ENCODE results near the gene CBLB.

The CBLB gene

GRCh38 chr3:105661461-105661860, 207.4 kb downstream of the CBLB start:
- Mint-ChIP-seq H3K27ac (no peak overlapping the region), H3K4me1 (ENCODE audit: low read depth) (no peaks in the 10 kb centered on the region), H3K9me3 (no peaks in the 10 kb centered on the region), H3K4me3 (no peak overlapping the region), H3K27me3 (ENCODE audit: low read depth) (no peaks in the 10 kb centered on the region), H3K36me3 (ENCODE audit: low read depth) (peaks cover 43% of the 10 kb centered on the region)
- DNase-seq (ENCODE audit: low spot score): no peak

DNA sequence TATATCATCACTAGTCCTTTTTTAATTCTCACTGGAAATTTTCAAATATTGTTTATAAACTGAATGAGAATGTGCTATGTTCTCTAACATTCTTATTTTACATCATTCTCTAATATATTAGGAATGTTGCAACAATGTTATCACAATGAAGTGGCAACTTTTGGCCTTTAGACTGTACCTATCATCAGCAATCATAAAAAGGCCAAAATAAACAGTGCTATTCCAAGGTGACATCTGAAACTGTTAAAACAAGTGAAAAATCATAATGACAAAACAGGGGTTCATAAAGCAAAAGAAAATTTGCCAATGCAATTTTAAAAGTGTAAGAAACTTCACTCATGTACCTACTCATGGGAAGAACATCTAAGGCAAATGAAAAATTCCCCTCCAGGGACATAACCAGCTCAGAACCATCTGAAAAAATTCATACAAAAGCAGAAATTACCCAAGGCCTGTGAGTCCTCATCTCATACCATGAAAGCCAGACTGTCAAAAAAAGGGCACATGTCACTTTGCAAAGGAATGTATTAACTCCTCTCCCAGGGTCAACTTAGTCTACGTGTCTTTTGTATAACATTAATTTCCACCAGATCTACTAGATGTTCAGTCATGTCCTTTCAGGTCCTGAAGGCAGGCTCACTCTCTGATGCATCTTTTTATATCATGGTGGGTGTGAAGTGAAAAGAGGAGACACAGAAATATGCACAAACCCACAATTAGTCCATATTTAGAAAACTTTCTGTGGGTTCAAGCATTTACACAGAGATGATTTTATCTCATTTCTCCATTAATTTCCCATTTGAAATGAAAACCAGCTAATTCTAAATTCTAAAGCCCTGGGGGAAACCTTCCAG, 211.9 kb downstream of the CBLB start:
- DNase-seq (ENCODE audit: low spot score): no peak
- Mint-ChIP-seq H3K27me3 (ENCODE audit: low read depth) (no peaks in the 10 kb centered on the region), H3K27ac (no peak overlapping the region), H3K4me1 (ENCODE audit: low read depth) (no peaks in the 10 kb centered on the region), H3K9me3 (no peaks in the 10 kb centered on the region), H3K4me3 (no peak overlapping the region), H3K36me3 (ENCODE audit: low read depth) (peaks cover 33% of the 10 kb centered on the region)

GRCh38 chr3:105653868-105654267, 214.9 kb downstream of the CBLB start:
- Mint-ChIP-seq H3K36me3 (ENCODE audit: low read depth) (peaks cover 18% of the 10 kb centered on the region), H3K9me3 (no peaks in the 10 kb centered on the region), H3K4me3 (no peak overlapping the region), H3K4me1 (ENCODE audit: low read depth) (no peaks in the 10 kb centered on the region), H3K27ac (no peak overlapping the region), H3K27me3 (ENCODE audit: low read depth) (no peaks in the 10 kb centered on the region)
- DNase-seq (ENCODE audit: low spot score): no peak

DNA sequence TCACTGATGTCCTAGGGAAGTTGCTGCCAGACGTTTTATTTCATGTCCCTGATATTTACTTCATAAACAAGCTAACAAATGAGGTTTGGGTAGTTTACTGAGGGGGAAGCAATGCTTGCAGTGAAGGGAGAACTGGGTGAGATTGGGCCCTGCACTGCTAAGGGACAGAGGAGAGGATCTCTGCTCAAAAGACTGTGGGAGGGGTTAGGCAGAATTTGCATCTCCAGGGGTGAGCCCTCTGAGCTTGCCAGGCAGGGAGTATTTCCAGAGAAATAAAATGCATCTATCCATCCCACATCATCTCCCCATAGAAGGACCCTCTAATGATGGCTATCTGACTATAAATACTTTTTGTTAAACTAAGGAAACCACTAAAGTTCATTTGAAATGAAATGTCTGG, 215.6 kb downstream of the CBLB start:
- Mint-ChIP-seq H3K9me3 (no peaks in the 10 kb centered on the region), H3K4me3 (no peak overlapping the region), H3K27me3 (ENCODE audit: low read depth) (no peaks in the 10 kb centered on the region), H3K36me3 (ENCODE audit: low read depth) (peaks cover 11% of the 10 kb centered on the region), H3K27ac (no peak overlapping the region), H3K4me1 (ENCODE audit: low read depth) (no peaks in the 10 kb centered on the region)
- DNase-seq (ENCODE audit: low spot score): no peak

DNA sequence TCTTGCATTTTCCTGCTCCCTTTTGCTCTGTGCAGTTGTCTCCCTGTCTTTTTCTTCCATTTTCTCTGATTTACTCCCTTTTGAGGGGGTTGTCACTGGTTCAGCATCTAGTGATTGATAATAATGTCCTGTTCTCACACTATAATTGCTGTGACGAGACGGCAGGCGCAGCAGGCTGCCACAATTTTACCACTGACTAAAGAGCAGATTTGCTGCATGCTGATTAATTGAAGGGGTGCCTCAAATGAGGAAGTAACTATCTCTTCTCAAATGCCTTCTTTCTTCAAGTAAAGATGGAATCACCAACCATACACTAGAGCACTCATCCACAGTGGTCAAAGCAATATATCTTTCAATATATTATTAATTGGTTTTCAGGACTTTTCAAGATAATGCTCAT, 219.3 kb downstream of the CBLB start:
- DNase-seq (ENCODE audit: low spot score): no peak
- H3K4me1 Mint-ChIP-seq (ENCODE audit: low read depth): no peaks in the 10 kb centered on the region
- H3K36me3 Mint-ChIP-seq (ENCODE audit: low read depth): no peaks in the 10 kb centered on the region
- H3K4me3 Mint-ChIP-seq: no peak overlapping the region
- H3K9me3 Mint-ChIP-seq: no peaks in the 10 kb centered on the region
- no peak overlapping the region for H3K27ac Mint-ChIP-seq
- no peaks in the 10 kb centered on the region for H3K27me3 Mint-ChIP-seq (ENCODE audit: low read depth)

- DNase-seq (ENCODE audit: low spot score): no peak
- Mint-ChIP-seq H3K4me3 (no peak overlapping the region), H3K27me3 (ENCODE audit: low read depth) (no peaks in the 10 kb centered on the region), H3K9me3 (no peaks in the 10 kb centered on the region), H3K4me1 (ENCODE audit: low read depth) (no peaks in the 10 kb centered on the region), H3K27ac (no peak overlapping the region), H3K36me3 (ENCODE audit: low read depth) (no peaks in the 10 kb centered on the region)
Measured at GRCh38 chr3:105647047-105647446, 221.8 kb downstream of the CBLB start.

DNA sequence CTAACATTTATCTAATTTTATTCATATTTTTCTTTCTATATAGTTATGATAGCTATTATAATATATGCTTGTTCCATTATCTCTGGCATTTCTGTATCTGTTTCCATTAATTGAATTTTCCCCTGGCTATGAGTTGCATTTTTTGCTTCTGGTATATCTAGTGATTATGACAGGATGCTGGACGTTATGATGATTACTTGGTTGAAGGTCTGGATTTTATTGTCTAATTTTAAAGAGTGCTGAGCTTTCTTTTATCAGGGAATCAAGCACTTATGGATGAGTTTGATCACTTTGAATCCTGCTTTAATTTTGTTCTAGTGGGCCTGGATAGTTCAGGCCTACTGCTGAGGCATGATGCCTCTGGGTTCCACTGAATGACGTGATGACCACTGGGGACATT, 229.7 kb downstream of the CBLB start:
- Mint-ChIP-seq H3K4me1 (ENCODE audit: low read depth) (no peaks in the 10 kb centered on the region), H3K36me3 (ENCODE audit: low read depth) (no peaks in the 10 kb centered on the region), H3K9me3 (no peaks in the 10 kb centered on the region), H3K4me3 (no peak overlapping the region), H3K27me3 (ENCODE audit: low read depth) (no peaks in the 10 kb centered on the region), H3K27ac (no peak overlapping the region)
- no peak for DNase-seq (ENCODE audit: low spot score)

GRCh38 chr3:105634708-105635107, 234.1 kb downstream of the CBLB start:
- H3K36me3 Mint-ChIP-seq (ENCODE audit: low read depth): no peaks in the 10 kb centered on the region
- no peaks in the 10 kb centered on the region for H3K9me3 Mint-ChIP-seq
- no peaks in the 10 kb centered on the region for H3K4me1 Mint-ChIP-seq (ENCODE audit: low read depth)
- no peak overlapping the region for H3K27ac Mint-ChIP-seq
- no peak overlapping the region for H3K4me3 Mint-ChIP-seq
- H3K27me3 Mint-ChIP-seq (ENCODE audit: low read depth): no peaks in the 10 kb centered on the region
- DNase-seq (ENCODE audit: low spot score): no peak

DNA sequence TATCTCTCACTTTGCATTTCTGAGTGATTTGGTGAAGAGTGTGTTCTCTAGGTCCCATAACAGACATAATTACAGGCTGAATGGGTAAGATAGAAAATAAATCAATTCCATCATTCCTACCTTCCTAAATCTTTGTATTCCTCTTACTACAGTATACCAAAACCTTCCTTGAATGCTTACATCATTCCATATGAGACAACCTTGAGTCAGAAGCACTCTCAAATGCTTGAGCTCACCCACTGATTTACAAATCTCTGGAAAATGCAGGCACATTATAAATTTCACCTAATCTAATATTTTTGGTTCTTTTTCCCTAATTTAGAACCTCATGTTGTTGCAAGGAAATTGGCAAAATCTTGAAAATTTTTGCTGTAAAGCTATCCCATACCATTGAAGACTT, 239.1 kb downstream of the CBLB start:
- Mint-ChIP-seq H3K4me3 (no peak overlapping the region), H3K27me3 (ENCODE audit: low read depth) (no peaks in the 10 kb centered on the region), H3K27ac (no peak overlapping the region), H3K4me1 (ENCODE audit: low read depth) (no peaks in the 10 kb centered on the region), H3K9me3 (no peaks in the 10 kb centered on the region), H3K36me3 (ENCODE audit: low read depth) (no peaks in the 10 kb centered on the region)
- no peak for DNase-seq (ENCODE audit: low spot score)

DNA sequence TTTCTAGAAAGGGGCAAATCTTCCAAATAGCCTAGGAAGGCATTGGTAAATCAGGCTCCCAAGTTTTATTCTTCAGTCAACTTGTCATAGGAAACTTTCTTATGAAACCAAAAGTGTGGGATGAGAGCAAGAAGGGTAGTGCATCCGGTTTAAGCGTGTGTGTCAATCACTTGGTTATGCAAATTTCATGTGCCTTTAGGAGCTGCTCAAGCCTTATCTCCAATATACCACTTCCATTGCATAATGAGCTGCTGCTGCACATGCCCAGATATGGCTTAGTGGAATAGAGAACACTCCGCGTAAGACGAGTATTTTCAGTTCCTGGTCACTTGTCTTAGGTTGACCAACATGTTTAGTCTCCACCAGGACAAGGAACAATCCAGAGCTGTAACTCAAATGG, 242.1 kb downstream of the CBLB start:
- DNase-seq (ENCODE audit: low spot score): no peak
- Mint-ChIP-seq H3K36me3 (ENCODE audit: low read depth) (no peaks in the 10 kb centered on the region), H3K4me1 (ENCODE audit: low read depth) (no peaks in the 10 kb centered on the region), H3K9me3 (no peaks in the 10 kb centered on the region), H3K27me3 (ENCODE audit: low read depth) (no peaks in the 10 kb centered on the region), H3K27ac (no peak overlapping the region), H3K4me3 (no peak overlapping the region)

DNA sequence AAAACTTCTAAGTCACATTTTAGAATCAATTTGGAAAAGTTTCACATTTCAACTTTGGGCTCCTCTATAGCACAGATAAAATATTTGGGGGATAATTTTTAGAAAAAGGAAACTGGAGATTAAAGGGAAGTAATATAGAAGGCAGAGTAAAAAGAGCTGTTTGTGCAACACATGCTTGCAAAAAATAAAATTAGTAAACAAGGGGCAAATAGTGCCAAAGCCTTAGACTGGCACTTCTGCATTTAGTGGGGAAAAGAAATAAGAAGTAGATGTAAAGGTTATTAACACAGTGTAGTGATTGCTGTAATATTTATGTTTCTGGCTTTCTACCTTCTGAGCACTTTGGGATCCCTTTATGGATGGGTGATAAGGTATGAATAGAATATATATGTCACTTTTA, 246.6 kb downstream of the CBLB start:
- no peaks in the 10 kb centered on the region for H3K9me3 Mint-ChIP-seq
- H3K4me3 Mint-ChIP-seq: no peak overlapping the region
- no peak overlapping the region for H3K27ac Mint-ChIP-seq
- DNase-seq (ENCODE audit: low spot score): no peak
- no peaks in the 10 kb centered on the region for H3K4me1 Mint-ChIP-seq (ENCODE audit: low read depth)
- no peaks in the 10 kb centered on the region for H3K27me3 Mint-ChIP-seq (ENCODE audit: low read depth)
- H3K36me3 Mint-ChIP-seq (ENCODE audit: low read depth): no peaks in the 10 kb centered on the region

DNA sequence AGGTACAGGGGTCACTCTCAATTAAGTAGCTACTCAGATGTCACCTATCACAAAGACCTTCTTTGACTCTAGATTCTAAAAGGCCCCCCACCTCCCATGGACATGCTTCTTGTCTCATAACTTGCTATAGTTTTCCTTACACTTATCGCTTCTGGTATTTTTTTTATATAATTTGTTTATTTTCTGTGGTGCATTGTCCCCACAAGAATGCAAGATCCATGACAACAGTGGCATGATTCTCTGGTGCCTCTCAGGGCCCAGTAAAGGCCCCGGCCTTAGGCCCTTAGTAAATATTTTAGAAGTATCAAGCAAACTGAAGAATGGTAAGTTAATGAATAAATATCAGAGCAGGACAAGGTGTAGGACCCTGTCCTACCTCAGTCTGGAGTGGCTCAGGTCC, 248.6 kb downstream of the CBLB start:
- Mint-ChIP-seq H3K4me3 (no peak overlapping the region), H3K27me3 (ENCODE audit: low read depth) (no peaks in the 10 kb centered on the region), H3K4me1 (ENCODE audit: low read depth) (no peaks in the 10 kb centered on the region), H3K9me3 (no peaks in the 10 kb centered on the region), H3K27ac (no peak overlapping the region), H3K36me3 (ENCODE audit: low read depth) (no peaks in the 10 kb centered on the region)
- DNase-seq (ENCODE audit: low spot score): no peak

DNA sequence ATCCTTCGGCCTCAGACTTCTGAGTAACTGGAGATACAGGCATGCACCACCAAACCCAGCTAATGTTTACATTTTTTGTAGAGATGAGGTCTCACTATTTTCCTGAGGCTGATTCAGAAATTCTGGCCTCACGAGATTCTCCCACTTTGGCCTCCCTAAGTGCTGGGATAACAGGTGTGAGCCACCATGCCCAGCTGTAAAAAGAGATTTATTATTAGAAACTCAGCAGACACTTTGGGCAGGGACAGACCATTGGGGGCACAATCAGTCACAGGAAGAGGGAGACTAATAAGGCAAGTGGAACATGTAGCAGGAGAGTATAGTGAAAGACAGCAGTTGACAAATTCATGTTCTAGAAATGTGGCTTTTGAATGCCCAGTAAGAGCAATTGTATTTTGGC, 249.2 kb downstream of the CBLB start:
- no peaks in the 10 kb centered on the region for H3K9me3 Mint-ChIP-seq
- H3K36me3 Mint-ChIP-seq (ENCODE audit: low read depth): no peaks in the 10 kb centered on the region
- no peak overlapping the region for H3K27ac Mint-ChIP-seq
- H3K27me3 Mint-ChIP-seq (ENCODE audit: low read depth): no peaks in the 10 kb centered on the region
- no peaks in the 10 kb centered on the region for H3K4me1 Mint-ChIP-seq (ENCODE audit: low read depth)
- DNase-seq (ENCODE audit: low spot score): no peak
- H3K4me3 Mint-ChIP-seq: no peak overlapping the region

- DNase-seq (ENCODE audit: low spot score): no peak
- no peaks in the 10 kb centered on the region for H3K4me1 Mint-ChIP-seq (ENCODE audit: low read depth)
- no peaks in the 10 kb centered on the region for H3K36me3 Mint-ChIP-seq (ENCODE audit: low read depth)
- no peaks in the 10 kb centered on the region for H3K27me3 Mint-ChIP-seq (ENCODE audit: low read depth)
- no peaks in the 10 kb centered on the region for H3K9me3 Mint-ChIP-seq
- H3K27ac Mint-ChIP-seq: no peak overlapping the region
- no peak overlapping the region for H3K4me3 Mint-ChIP-seq
Measured at GRCh38 chr3:105618556-105618955, 250.3 kb downstream of the CBLB start.

All from T-helper 2 cell treated with Interferon-gamma antibody and Interleukin-4, amounts not matched to agents 5 μg/mL and 100 μg/mL, for 36 hours (primary cell).